Brain microvascular endothelial cell (primary cell): ENCODE data around the gene CDH26.

ENCODE experiments used
- DNase-seq: peaks from one replicate; pipeline ENCODE4 v3.0.0-alpha.2; 2020
- H3K27ac ChIP-seq: fragments of 250-450 bp; sonication (Bioruptor Pico); 2 replicates; pipeline ENCODE4 v1.5.1; 2020; ENCODE audit warnings: mild to moderate bottlenecking, moderate library complexity
- H3K27me3 ChIP-seq: fragments of 250-450 bp; sonication (Bioruptor Pico); replicated peaks from 2 replicates; pipeline ENCODE4 v1.5.1; 2020; ENCODE audit warnings: mild to moderate bottlenecking
- H3K36me3 ChIP-seq: fragments of 250-450 bp; sonication (Bioruptor Pico); replicated peaks from 2 replicates; pipeline ENCODE4 v1.5.1; 2020; ENCODE audit warnings: mild to moderate bottlenecking
- H3K4me3 ChIP-seq: 2 replicates; pipeline ENCODE4 v1.5.1; 2011; ENCODE audit warnings: low read depth, mild to moderate bottlenecking, control low read depth, low read length, moderate library complexity
- CTCF ChIP-seq: IDR thresholded peaks from 2 replicates; pipeline ENCODE4 v1.5.1; 2011; ENCODE audit warnings: low read depth, mild to moderate bottlenecking, moderate library complexity, low read length, control low read depth, inconsistent platforms; ENCODE audit errors: missing control alignments
- in situ Hi-C: cut with HindIII; loops from 2 replicates; pipeline ENCODE4 v1.10.0; 2017; ENCODE audit warnings: low sequenced_read_pairs, low pct_ligation_motif_present

The CDH26 gene

GRCh38 chr20:59988141-59988540 lies 29.9 kb downstream of the CDH26 start:
- H3K27ac ChIP-seq, result no peak overlapping the region
- DNase-seq, result peak; percentile 5

GRCh38 chr20:59992526-59993084 lies 34.4 kb downstream of the CDH26 start:
- no peak overlapping the region for H3K4me3 ChIP-seq
- no peaks in the 10 kb centered on the region for H3K27me3 ChIP-seq
- DNase-seq, result no peak
- in situ Hi-C loops, result no loop called here
- no peak overlapping the region for H3K27ac ChIP-seq
- no peaks in the 10 kb centered on the region for H3K36me3 ChIP-seq
- no peak for TF ChIP-seq CTCF

More at GRCh38 chr20:59988141-59988540, 29.9 kb downstream of the CDH26 start:
- Histone ChIP-seq H3K27me3 (no peaks in the 10 kb centered on the region), H3K4me3 (no peak overlapping the region), H3K36me3 (no peaks in the 10 kb centered on the region)
- in situ Hi-C loops, result no loop called here
- no peak for TF ChIP-seq CTCF

GRCh38 chr20:59993736-59994430 lies 35.7 kb downstream of the CDH26 start:
- no peak for DNase-seq
- TF ChIP-seq CTCF, result no peak
- H3K27ac ChIP-seq, result no peak overlapping the region
- in situ Hi-C loops, result no loop called here
- H3K4me3 ChIP-seq, result no peak overlapping the region
- no peaks in the 10 kb centered on the region for H3K27me3 ChIP-seq
- H3K36me3 ChIP-seq, result no peaks in the 10 kb centered on the region

- Histone ChIP-seq H3K27ac (no peak overlapping the region), H3K36me3 (no peaks in the 10 kb centered on the region), H3K4me3 (no peak overlapping the region), H3K27me3 (no peaks in the 10 kb centered on the region)
- in situ Hi-C loops, result no loop called here
- no peak for DNase-seq
- no peak for TF ChIP-seq CTCF
These were observed 36.5 kb downstream of the CDH26 start for GRCh38 chr20:59994697-59995122.

- in situ Hi-C loops, result no loop called here
- Histone ChIP-seq H3K27ac (no peak overlapping the region), H3K4me3 (no peak overlapping the region), H3K36me3 (no peaks in the 10 kb centered on the region), H3K27me3 (no peaks in the 10 kb centered on the region)
- DNase-seq, result no peak
- TF ChIP-seq CTCF, result no peak
These were observed 37.9 kb downstream of the CDH26 start for GRCh38 chr20:59996108-59996507.

GRCh38 chr20:59997896-59998295 lies 39.7 kb downstream of the CDH26 start:
- Histone ChIP-seq H3K27ac (no peak overlapping the region), H3K4me3 (no peak overlapping the region), H3K36me3 (no peaks in the 10 kb centered on the region), H3K27me3 (no peaks in the 10 kb centered on the region)
- TF ChIP-seq CTCF, result no peak
- in situ Hi-C loops, result no loop called here
- no peak for DNase-seq
